ENCODE data around the gene KCNC1.

DNA sequence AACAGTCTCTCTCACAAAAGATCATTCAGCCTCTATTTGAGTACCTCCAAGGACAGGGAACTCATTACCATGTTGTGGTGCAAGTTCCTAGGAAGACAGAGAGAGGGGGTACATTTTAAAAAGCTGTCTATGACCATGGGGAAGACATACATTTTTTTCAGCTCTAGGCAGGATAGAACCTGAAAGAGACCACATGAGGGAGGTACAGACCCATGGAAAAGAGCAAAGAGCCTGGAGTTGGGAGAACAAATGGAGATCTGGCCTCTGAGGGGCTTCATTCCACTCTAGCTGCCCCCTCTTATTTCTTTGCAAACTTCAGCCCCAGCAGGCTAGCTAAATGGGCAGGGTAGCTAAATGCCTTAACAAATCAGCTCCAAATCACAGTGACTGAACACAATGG, 36.3 kb downstream of the KCNC1 start:
- TF ChIP-seq, protein P1, sequence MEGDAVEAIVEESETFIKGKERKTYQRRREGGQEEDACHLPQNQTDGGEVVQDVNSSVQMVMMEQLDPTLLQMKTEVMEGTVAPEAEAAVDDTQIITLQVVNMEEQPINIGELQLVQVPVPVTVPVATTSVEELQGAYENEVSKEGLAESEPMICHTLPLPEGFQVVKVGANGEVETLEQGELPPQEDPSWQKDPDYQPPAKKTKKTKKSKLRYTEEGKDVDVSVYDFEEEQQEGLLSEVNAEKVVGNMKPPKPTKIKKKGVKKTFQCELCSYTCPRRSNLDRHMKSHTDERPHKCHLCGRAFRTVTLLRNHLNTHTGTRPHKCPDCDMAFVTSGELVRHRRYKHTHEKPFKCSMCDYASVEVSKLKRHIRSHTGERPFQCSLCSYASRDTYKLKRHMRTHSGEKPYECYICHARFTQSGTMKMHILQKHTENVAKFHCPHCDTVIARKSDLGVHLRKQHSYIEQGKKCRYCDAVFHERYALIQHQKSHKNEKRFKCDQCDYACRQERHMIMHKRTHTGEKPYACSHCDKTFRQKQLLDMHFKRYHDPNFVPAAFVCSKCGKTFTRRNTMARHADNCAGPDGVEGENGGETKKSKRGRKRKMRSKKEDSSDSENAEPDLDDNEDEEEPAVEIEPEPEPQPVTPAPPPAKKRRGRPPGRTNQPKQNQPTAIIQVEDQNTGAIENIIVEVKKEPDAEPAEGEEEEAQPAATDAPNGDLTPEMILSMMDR (IDR thresholded peaks at IDR 0.05), result no peak
- TF ChIP-seq ZFX (IDR thresholded peaks at IDR 0.05; ENCODE audit: borderline replicate concordance), result no peak
